NK-92 (cell line): ENCODE data around the gene LRRTM1.

Source experiments
- DNase-seq: peaks from one replicate; lab custom pipeline; 2025; ENCODE audit not compliant: unreplicated experiment; lab: John Stamatoyannopoulos, UW

LRRTM1 gene

DNA sequence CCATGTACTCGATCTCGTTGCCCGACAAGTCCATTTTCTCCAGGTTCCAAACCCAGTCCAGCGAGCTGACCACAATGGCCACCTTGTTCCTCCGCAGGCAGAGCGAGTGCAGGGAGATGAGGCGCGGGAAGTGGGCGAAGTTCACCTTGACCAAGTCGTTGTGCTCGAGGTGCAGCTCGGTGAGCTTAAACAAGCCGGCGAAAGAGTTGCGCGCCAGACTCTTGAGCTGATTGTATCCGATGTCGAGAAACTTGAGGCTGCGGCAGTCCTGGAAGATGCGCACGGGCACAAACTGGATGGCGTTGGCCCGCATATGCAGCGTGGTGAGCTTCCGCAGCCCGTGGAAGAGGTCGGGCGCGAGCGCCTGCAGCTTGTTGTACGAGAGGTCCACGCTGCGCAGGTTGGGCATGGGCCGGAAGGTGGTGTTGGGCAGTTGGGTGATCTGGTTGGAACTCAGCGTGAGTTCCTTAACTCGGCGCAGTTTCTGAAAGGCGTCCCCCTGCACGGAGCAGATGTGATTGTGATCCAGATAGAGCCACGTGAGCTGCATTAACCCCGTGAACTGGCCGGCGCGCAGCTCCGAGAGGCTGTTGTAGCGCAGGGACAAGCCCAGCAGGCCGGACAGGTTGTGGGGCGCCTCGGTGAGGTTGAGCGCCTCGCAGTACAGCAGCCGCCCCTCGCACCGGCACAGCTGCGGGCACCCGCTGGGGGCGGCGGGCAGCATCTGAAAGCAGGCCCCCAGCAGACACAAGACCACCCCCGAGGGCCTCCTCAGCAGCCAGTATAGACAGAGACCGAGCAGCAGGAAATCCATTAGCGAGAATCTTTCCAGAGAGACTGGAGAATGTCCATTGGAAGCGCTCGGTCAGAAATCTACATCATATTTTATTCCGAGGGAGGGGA lies 1.3 kb downstream of the LRRTM1 start:
- DNase-seq, result no peak

DNA sequence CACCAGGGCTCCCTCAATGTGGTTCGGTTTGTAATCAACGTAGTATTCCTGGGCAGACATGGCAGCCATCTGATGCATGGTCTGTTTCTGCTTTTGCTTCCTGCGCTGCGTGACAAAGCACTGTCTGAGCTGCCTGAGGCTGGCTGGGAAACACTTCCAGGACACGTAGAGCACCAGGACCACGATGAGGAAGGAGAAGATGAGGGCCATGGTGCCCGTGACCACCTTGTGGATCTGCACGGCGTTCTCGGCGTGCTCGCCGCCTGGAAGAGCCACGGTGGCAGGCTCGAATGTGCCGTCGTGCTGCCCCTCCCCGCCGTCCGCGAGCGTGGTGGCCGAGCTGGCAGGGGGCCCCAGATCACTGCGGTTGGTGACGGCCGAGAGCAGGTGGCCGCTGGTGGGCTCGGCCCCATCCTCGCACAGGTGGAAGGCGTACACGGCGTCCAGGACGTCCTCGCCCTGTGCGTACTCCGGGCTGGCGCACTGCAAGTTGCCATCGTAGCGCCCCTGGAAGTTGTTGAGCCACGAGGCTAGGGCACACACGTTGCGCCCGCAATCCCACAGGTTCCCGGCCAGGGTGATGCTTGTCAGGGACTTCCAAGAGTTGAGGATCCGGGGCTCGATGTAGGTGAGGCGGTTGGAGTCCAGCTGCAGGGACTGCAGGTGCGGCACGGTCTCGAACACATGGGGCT lies 2.1 kb downstream of the LRRTM1 start:
- no peak for DNase-seq

DNA sequence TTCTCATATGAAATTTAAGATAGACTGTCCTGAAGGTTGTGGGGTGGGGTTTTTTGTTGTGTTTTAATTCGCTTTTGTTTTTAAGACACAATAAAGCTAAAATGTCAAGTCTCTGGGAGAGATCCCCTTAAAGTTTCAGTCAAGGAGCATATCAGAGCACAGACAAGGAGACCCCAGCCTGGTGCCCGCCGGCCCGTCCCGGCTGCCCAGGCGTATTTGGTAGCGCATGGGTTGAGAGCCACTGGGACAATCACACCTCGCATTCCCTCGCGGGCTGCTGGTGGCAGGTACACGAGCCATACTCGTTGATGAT lies 2.6 kb downstream of the LRRTM1 start:
- DNase-seq, result no peak

DNA sequence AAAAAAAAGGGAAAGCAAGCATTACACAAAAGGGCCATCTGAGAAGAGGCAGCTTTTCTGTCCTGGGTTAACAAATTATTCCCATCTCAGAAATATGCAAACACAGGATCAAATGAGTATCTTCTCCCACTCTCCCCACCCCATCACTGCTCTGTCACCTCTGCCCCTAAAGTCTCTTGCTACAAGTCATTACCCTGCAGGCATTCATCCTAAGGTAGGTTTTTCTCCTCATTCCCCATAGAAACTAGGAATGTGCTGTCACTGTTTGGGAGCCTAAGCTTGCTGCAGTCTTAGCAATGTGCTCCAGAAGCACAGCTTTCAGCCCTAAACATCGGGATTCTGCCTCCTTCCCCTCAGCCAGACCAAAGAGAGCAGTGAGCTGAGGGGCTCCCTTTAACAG lies 3.6 kb downstream of the LRRTM1 start:
- no peak for DNase-seq

DNA sequence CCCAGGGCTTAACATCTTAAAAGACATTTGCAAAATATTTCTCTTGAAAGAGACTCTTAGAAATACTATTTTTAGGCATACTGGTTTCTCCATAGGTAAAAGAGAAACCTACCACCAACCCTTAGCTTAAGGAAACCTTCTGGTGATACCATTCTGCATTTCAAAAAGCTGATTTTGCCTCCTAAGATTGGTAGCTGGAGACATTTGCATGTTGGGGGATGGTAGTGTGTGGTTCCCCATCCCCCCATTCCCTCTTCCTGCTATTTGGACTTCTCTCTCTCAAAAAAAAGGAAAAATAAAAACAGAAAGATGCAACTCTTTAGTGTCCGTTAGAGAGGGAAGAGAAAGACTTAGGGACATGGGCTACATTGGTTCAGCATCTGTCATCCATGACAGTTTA lies 4.2 kb downstream of the LRRTM1 start:
- no peak for DNase-seq

DNA sequence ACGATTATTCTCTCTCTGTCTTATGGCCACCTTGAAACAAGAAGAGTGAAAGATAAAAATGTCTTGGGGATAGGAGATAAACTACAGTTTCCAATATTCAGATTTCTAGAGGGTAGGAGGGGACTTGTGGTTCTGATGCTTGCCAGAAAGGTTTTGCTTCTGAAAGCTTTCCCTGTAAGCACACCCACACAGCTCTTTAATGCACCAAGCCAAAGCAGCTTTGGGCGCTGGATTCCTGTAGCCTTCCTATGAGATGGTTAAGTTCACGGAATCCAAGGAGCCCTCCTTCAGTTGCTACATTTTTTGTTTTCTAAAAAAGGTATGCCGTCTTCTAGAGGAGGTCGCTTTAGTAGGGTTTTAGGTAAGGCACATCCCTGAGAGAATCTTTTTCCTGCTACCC lies 4.9 kb downstream of the LRRTM1 start:
- DNase-seq, result no peak

DNA sequence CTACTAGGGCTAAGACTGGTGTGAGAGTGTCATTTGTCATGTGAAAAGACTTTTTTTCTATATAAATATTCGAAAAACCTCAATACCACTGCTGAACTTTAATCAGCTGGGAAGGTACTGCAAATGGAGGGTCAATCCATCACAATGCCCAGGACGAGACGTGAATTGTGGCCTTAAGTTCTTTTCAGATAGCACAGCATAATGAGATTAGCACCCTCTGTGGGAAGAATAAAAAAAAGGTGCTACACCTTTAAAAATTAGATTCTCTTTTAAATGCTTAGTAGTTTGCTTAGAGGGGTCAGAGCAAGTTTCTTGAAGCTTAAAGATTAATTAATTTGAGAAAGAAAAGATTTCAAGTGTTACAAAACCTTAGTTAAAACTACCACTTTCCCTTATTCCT lies 5.6 kb downstream of the LRRTM1 start:
- DNase-seq, result no peak

DNA sequence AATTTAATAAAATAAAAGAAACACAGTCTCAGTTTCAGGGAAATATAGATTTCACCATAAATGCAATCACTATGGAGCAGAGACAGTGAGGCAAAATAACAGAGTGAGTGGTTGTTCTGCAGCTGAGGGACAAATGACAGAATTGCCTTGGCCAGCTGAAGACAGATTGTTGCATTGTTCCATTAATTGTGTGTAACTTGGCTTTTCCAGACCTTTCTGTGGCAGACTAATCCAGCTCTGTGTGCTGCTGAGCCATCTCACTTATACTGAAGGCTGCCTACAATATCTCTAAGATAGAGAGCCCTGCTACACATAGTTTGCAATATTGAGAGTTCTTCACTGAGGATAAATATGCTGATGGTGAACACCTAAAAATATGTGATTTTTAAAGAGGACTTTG lies 11.5 kb downstream of the LRRTM1 start:
- DNase-seq, result no peak

DNA sequence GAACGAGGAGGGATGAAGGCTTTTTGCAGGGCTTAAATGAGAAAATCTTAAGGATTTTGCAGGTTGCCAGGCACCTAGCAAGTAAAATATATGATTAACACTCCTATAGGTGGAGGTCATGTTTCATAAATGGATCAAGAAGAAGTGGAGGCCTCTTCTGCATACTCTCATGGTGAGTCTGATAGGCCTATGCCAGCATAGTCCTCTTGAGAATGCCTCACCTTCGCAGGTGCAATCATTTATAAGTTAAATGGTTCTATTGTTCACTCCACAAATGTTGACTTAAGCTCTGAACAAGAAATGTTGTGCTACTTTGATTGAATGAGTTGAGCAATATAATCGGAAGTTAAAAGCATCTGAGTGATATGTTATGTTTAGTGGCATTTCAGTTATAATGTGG lies 12.1 kb downstream of the LRRTM1 start:
- DNase-seq, result no peak

DNA sequence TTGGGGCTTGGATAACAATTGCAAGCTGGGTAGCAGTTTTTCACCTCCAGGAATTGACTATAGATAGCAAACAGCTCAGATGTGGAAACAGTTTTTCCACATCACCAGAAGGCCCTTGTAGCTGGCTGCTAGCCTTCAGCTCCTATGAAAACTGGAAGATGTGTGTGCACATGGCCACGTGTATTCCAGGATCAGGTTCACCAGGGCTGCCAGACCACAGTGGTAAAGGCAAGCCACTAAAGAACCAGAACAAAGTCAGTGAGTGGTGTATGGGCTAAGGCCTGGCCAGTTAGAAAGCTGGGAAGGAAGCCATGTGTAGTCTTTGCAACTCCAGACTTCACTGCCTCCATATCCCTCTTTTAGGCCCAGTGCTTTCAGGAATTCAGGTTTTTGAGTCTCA lies 12.9 kb downstream of the LRRTM1 start:
- no peak for DNase-seq

DNA sequence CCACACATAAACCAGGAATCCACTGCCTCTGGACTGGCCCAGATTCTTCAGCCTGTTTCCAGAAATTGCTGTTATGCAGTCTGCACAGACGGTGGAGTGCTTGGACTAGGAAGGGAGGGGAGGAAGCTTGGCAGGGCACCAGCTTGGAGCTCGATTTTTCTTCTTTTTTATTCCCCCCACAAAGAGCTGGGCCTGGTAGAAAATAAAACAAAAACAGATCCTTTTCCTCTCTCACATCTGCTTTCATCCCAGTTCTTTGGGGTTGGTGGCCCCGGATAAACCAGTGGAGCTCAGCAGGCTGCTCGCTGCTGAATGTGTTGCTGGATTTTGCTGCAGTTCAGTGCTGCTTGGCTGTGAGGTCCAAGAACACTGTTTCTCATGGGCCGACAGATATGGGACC lies 16.0 kb downstream of the LRRTM1 start:
- DNase-seq, result no peak

DNA sequence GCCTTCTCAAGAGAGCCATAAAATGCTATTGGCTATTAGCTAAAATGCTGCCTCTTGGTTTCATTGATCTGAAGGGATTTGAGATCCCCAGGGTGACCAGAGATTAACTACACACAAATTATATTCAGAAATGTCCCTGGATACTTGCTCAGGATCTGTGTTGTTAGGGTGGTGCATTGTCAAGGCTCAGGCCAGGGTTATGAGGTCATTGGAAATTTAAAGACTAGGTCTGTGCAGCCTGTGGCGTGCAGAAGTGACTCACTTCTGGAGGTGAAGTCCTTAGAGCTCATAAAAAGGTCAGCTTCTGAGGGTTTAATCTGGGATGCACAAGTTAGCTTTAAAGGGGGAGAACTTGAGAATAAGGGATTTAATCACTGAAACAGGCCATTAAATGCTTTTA lies 23.5 kb downstream of the LRRTM1 start:
- DNase-seq, result no peak

DNA sequence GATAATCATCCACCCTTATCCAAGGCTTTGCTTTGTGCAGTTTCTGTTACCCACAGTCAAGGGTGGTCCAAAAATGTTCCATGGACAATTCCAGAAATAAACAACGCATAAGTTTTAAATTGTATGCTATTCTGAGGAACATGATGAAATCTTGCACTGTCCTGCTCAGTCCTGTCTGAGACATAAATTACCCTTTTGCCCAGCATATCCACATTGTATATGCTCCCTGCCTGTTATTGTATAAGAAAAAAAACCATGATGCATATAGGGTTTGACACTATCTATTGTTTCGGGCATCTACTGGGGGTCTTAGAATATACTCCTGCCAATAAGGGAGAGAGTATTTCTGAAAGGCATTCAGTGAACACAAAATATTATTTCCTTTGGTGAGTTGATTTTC lies 24.0 kb downstream of the LRRTM1 start:
- no peak for DNase-seq

DNA sequence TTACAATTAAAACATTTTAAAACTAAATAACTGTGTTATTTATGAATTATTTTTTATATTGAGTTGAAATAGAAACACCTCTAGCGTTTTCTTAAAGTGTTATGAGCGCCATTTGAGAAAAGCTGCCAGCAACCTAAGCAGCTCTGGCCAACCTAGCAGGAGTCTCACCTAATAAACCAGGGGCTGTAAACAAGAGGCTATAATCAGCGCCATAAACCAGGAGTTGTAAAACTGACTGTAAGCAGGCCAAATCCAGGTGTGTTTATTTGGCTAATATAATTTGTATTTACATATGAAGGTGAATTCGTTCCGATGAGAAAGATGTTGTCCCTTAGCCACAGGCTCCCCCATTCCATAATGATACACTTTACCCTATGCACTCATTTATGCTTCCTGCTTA lies 34.7 kb downstream of the LRRTM1 start:
- no peak for DNase-seq

DNA sequence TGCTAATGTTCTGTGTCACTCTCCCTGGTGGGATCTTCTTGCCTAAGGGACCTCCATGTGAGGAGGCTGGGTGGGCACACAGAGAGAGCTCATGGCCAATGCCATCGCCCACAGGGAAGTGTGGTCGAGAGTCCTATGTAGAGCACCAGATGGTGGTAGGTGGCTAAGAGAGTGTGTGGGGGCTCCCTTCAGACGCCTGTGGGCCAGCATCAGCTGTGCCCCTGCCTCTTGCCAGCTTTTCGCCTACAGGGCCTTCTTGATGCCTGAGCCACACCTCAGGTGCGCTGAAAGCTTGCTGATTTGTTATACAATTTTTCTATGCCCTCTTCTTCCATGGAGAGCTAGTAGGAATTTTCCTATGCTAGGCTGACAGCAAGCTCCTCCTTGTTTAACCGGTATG lies 38.3 kb downstream of the LRRTM1 start:
- no peak for DNase-seq

DNA sequence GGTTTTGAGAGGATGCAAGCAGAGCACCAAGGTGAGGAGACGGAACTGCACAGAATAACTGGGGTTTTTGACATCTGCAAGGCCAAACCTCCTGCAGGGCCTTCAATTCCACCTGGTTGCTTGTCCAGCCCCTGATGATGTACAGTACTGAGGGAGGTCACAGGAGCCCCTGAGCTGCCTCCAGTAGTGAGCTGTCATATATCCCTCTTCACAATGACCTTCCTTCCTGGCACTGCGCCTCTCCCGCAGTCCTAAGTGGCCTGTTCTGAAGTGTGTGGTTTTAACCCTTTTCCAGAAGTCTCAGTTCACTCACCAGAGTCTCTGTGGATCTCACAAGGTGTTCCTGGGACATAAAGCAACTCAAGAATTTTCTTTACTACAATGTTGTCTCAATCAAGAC lies 45.3 kb downstream of the LRRTM1 start:
- DNase-seq, result no peak

DNA sequence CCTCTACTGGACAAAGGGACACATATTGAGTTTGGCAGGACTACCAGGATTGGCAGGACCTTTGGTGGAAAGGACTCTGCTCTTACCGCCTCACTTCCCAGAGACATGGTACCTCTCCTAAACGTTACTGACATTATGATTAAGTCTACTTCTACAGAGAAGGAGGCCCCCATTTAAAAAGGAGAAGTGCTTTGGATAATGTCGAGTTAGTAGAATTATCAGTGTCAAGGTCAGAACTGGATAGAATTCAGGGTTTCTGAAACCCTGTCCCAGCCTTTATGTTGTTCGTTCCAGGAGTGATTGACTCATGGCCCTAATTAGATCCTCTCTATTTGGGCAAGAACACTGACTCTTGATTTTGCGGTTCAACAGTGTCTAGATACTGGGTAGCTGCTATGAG lies 45.8 kb downstream of the LRRTM1 start:
- DNase-seq, result no peak

DNA sequence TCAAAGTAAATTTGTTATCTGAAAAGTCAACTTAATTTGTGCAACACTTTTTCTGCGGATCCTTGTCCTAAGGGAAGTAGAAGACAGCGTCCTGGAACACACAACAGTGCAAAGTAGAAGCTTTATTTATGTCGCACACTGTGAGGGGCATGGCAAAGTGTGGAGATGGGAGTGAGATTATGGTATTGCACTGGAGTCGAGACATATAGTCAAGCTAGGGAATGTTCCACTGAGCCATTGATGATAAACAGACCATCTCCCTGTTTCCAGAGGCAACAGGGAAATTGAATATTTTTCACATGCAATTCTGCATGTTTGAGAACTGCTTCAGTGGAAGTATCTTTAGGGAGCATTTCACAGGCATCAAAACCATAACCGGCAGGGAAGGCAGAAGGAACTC lies 46.2 kb downstream of the LRRTM1 start:
- DNase-seq, result no peak

DNA sequence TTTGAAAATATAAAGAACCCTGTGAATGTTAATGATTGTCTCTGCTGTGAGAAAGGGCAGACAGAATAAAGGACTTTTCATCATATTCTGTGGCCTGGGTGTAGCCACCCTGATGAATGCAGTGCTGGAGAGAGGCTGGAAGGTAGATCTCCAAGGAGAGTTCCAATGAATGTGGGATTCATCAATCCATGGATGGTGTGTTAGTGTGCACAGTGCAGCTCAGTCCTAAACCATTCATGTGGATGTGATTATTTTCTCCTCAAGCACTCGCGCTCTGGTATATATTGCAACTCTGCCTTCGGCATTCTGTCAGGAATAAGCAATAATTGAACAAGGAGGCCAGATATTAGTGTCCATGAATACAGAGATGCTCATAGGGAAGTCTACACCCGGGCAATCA lies 47.1 kb downstream of the LRRTM1 start:
- DNase-seq, result no peak

DNA sequence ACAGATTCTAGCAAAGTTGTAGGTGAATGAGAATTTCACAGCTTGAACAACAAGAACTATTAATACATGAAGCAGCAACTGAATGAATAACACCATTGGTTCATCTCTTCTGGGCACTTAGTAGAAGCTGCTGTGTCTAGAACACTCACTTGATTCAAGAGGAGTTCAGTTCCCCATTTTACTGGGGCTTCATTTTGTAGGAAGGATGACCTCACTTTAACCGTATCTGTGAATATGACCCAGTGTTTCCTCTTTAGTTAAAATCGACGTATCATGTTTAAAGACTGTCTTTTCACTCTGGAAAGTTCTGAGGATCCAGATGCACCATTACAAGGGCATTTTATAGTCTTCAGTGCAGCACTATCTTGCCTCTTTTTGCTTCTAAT lies 47.8 kb downstream of the LRRTM1 start:
- DNase-seq, result no peak

DNA sequence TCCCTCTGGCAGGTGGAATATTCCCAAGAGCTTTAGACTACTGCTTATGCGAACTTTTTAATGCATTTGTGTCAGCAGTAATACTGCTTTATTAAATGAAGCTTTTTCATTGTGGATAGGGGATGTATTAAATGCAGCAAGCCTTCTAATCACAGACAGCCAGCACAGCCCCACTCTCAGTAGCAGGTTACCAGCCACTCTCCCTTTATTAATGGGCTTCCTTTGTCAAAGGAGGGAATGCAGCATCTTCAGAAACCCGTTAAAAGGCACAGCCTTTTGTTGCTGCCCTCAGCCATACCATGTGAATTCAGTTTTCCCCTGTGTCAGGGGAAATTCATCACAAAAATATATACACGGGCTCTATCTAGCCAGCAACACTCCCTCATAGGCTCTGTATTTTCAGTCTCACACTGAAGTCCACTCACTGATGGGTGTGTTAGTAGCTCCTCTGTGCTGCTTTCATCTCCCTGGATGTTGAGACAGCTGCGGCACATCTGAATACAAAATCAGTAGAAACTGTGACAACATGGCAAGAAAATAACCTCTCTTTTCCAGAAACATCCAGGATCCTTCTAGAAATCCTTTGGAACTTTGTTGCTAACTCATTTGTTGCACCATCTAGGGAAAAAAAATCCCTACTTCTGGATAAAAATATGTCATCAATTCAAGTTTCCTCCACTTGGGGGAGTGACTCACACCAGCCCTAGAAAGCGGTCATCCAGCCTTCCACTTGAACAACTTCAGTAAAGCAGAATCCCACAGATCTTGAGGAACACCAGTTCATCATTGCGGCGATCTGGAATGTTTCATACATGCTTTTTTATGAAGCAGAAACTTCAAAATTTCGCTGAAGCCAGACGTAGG lies 48.4 kb downstream of the LRRTM1 start:
- no peak for DNase-seq
